Heart right ventricle (tissue), 16 donors: ENCODE data around the gene CEP20. TPM values are rescaled to one million over a fixed set of nuclear protein-coding genes. Genes with fewer than 3 reads are reported as not detected.
A peak's percentile ranks its signal among the peaks of the same experiment; 100 is the strongest.

Experiments used
- ATAC-seq, 8 donors: fragments of 200-7000 bp; cut with Tn5 transposase; one replicate each; pipeline ENCODE4 v1.9.1; 2020; ENCODE audit warnings: mild to moderate bottlenecking in 8 of 8, moderate library complexity in 8 of 8, moderate number of reproducible peaks in 1 of 8
- DNase-seq, 2 donors: peaks; one replicate each; pipeline ENCODE4 v3.0.0-alpha.2; 2020
- H3K27ac ChIP-seq, 10 donors: fragments of 200-600 bp; sonication (generic) in 2 of 10; one replicate each; pipeline versions ENCODE4 v1.5.0 to v1.8.0; 2020 to 2022; ENCODE audit warnings: mild to moderate bottlenecking in 3 of 10
- H3K27me3 ChIP-seq, 7 donors: fragments of 200-600 bp; one replicate each; pipeline ENCODE4 v1.8.0; 2021 to 2022; ENCODE audit warnings: mild to moderate bottlenecking in 2 of 7
- H3K36me3 ChIP-seq, 9 donors: fragments of 200-600 bp; sonication (generic) in 1 of 9; one replicate each; pipeline versions ENCODE4 v1.5.0 to v1.8.0; 2020 to 2022; ENCODE audit warnings: mild to moderate bottlenecking in 2 of 9
- H3K4me1 ChIP-seq, 9 donors: fragments of 200-600 bp; sonication (generic) in 1 of 9; one replicate each; pipeline versions ENCODE4 v1.5.0 to v1.8.0; 2020 to 2022; ENCODE audit warnings: mild to moderate bottlenecking in 4 of 9
- H3K4me3 ChIP-seq, 10 donors: fragments of 200-600 bp; sonication (generic) in 2 of 10; one replicate each; pipeline versions ENCODE4 v1.5.0 to v1.8.0; 2020 to 2022; ENCODE audit warnings: mild to moderate bottlenecking in 7 of 10, moderate library complexity in 2 of 10
- H3K9me3 ChIP-seq, 11 donors: fragments of 200-600 bp in 10 of 11; sonication (generic) in 2 of 11; one replicate each; pipeline versions ENCODE4 v1.5.0 to v1.8.0; 2013 to 2022; ENCODE audit warnings: mild to moderate bottlenecking in 2 of 11, control low read depth in 1 of 11, moderate library complexity in 1 of 11
- WGBS, 2 donors: extraction: QIAGEN DNeasy Blood & Tissue Kit; methylation state at CpG; one replicate each; pipeline ENCODE4 v1.1.7; 2013; ENCODE audit warnings: inconsistent platforms in 1 of 2; 5-methylcytosine and 5-hydroxymethylcytosine counted together
- intact Hi-C, 10 donors: fragments of 100-400 bp; cut with DNase I; formaldehyde crosslinking; loops; one replicate each; pipeline versions ENCODE4 v1.11.1 to v1.14.2; 2022
- polyA plus RNA-seq, 2 donors: library from polyadenylated mRNA; stranded (reverse); fragments of 200-250 nt; gene quantifications; one replicate each; pipeline ENCODE4 v1.2.3, GENCODE V29; 2013
- total RNA-seq, 10 donors: library from RNA; stranded (reverse); fragmentation: NEBNext Ultra II Directional in 3 of 10; extraction: Animal tissue kit (Norgen Biotek cat#: 25700) in 3 of 10; gene quantifications; one replicate each; pipeline versions ENCODE4 v1.2.1 to v1.2.4, GENCODE V29; 2021 to 2023
- TF ChIP-seq, protein P1 (sequence below), 9 donors: fragments of 200-600 bp; sonication (generic) in 2 of 9; IDR thresholded peaks; one replicate each; pipeline versions ENCODE4 v1.5.0 to v1.8.0; 2021 to 2022; ENCODE audit warnings: antibody characterized with exemption in 9 of 9, mild to moderate bottlenecking in 5 of 9, moderate library complexity in 1 of 9
- donor health status: Arrhythmogenic right ventricular cardiomyopathy.
- donor health status: ischemic (EF 13 %, LVEDD 7.1; RV severe dilation, severe dysfunction).
- donor health status: healthy with polysubstance abuse.
- donor health status: DM: no; HTN: yes; CAD: no.
- donor health status: DM: no; HTN: no; CAD: no.
- donor health status: ischemic (EF 25% LVEDD 6.9; RV normal size, moderate dysfunction).
- donor health status: ischemic (EF 25% LVEDD 5.7; RV mildly dilated, moderate dysfunction).
- donor health status: healthy.
- donor health status: DM: yes; HTN: yes; CAD: no.
- donor health status: Ischemic cardiomyopathy.
- donor health status: ischemic (EF 35%, LVEDD 5.7; RV mildly dilated, moderate dysfunction).
- donor health status: nonischemic (EF 11% LVEDD 7.7; RV severe dilation, severe dysfunction).
- donor health status: DM: yes; HTN: yes; CAD: no.
- donor health status: PGD.
- donor health status: ischemic (EF 29% LVEDD 5.4; RV normal size, mild dysfunction).
- donor health status: nonischemic (EF 23%, LVEDD 6.1; RV moderate dilation, normal function).

Gene CEP20
- total and polyA plus RNA-seq, 12 donors: 14.8 to 42.6 (median 32.1) TPM

DNA sequence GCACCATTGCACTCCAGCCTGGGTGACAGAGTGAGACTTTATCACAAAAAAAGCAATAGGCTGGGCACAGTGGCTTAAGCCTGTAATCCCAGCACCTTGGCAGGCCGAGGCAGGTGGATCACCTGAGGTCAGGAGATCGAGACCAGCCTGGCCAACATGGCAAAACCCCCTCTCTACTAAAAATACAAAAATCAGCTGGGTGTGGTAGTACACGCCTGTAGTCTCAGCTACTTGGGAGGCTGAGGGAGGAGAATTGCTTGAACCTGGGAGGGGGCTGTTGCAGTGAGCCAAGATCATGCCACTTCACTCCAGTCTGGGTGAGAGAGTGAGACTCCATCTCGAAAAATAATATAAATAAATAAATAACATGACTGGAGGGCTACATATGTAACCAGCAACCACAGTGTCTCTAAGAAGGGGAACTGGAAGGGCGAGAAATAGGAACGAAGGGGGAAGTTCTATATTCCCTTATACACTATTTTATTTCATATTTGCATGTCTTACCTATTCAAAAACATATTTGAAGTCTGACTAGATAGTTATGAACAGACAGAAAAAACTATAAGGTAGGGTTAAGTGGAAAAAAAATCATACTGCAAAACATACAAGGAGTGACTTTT is 57.5 kb downstream of the CEP20 start:
- no peak for ATAC-seq
- 82 to 86% methylated on average over 6 of the region's 6 CpGs for WGBS, 2 donors
- Histone ChIP-seq H3K4me3 (no peak overlapping the region), H3K36me3 (no peaks in the 10 kb centered on the region), H3K9me3 (no peaks in the 10 kb centered on the region), H3K4me1 (peaks cover 0 to 6% (median 0%) of the 10 kb centered on the region in 9 donors), H3K27me3 (peaks cover 0 to 19% (median 0%) of the 10 kb centered on the region in 7 donors), H3K27ac (no peak overlapping the region)
- TF ChIP-seq, protein P1, sequence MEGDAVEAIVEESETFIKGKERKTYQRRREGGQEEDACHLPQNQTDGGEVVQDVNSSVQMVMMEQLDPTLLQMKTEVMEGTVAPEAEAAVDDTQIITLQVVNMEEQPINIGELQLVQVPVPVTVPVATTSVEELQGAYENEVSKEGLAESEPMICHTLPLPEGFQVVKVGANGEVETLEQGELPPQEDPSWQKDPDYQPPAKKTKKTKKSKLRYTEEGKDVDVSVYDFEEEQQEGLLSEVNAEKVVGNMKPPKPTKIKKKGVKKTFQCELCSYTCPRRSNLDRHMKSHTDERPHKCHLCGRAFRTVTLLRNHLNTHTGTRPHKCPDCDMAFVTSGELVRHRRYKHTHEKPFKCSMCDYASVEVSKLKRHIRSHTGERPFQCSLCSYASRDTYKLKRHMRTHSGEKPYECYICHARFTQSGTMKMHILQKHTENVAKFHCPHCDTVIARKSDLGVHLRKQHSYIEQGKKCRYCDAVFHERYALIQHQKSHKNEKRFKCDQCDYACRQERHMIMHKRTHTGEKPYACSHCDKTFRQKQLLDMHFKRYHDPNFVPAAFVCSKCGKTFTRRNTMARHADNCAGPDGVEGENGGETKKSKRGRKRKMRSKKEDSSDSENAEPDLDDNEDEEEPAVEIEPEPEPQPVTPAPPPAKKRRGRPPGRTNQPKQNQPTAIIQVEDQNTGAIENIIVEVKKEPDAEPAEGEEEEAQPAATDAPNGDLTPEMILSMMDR (IDR thresholded peaks at IDR 0.05): no peak
- intact Hi-C loops: no loop called here
- DNase-seq: no peak

DNA sequence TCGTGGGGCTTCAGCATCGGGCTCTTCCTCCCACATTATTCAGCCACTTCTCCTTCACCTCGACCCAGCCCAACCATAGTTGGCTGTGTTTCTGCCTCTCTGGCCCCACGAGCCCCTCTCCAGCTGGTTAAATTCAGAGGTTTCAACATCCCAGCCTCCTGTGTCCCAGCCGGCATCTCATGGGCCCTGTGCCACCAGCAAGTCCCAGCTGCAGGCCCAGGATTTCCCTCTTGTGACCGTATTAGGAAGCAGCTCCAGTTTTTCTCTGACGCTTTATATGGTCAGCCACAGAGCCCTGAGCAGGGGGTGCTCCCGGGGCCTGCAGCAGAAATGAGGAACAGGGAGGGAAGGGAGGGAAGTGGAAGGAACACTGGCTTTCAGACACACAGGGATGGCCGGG is 58.9 kb downstream of the CEP20 start:
- H3K27ac ChIP-seq: no peak overlapping the region
- TF ChIP-seq, protein P1 (IDR thresholded peaks at IDR 0.05): no peak
- H3K4me1 ChIP-seq: peaks cover 0 to 6% (median 0%) of the 10 kb centered on the region in 9 donors
- peaks cover 0 to 22% (median 0%) of the 10 kb centered on the region in 7 donors for H3K27me3 ChIP-seq
- ATAC-seq (peak; percentile 61 to 89 (median 82)), DNase-seq (peak; percentile 47 to 48)
- intact Hi-C loops: loop anchor here in 2 of 10 donors (10.0 kb wide), 2 partner anchors 55 to 65 kb away; no protein-coding TSS in a partner anchor
- WGBS, 2 donors: 31 to 35% methylated on average over 9 of the region's 9 CpGs
- no peaks in the 10 kb centered on the region for H3K9me3 ChIP-seq
- no peak overlapping the region for H3K4me3 ChIP-seq
- H3K36me3 ChIP-seq: no peaks in the 10 kb centered on the region

DNA sequence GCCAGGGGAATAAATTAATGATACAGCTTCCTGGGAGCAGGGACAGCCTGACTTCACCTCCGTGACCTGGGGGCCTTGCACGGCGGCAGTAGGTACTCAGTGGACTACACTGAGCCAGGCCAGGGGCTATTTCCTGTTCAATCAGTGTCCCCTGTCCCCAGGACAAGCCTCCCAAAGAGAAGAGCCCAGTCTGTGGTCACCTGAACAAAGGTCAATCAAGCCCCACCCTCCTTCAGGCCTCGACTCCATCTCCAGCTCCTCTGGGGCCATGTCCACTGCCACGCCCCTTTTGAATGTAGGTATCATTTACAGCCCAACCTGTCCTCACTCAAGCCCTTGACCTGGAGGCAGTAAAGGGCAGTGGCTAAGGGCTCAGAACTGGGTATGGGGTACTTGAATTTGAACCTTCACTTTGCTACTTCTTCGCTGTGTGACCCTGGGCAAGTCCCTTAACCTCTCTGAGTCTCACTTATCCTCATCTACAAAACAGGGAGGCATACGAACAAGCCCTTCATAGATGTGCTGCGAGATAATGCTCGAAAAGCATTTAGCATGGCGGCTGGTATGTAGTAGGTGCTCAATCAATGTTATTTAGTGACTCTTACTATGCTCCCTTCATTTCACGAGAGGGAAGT is 60.6 kb downstream of the CEP20 start:
- intact Hi-C loops: loop anchor here in 2 of 10 donors (10.0 kb wide), 2 partner anchors 53 to 63 kb away; no protein-coding TSS in a partner anchor
- no peak overlapping the region for H3K27ac ChIP-seq
- H3K4me3 ChIP-seq: no peak overlapping the region
- no peak for ATAC-seq
- DNase-seq: no peak
- 89 to 92% methylated on average over 11 of the region's 11 CpGs for WGBS, 2 donors
- H3K27me3 ChIP-seq: peaks cover 0 to 29% (median 0%) of the 10 kb centered on the region in 7 donors
- no peaks in the 10 kb centered on the region for H3K9me3 ChIP-seq
- no peaks in the 10 kb centered on the region for H3K4me1 ChIP-seq
- H3K36me3 ChIP-seq: no peaks in the 10 kb centered on the region
- TF ChIP-seq, protein P1 (IDR thresholded peaks at IDR 0.05): no peak

DNA sequence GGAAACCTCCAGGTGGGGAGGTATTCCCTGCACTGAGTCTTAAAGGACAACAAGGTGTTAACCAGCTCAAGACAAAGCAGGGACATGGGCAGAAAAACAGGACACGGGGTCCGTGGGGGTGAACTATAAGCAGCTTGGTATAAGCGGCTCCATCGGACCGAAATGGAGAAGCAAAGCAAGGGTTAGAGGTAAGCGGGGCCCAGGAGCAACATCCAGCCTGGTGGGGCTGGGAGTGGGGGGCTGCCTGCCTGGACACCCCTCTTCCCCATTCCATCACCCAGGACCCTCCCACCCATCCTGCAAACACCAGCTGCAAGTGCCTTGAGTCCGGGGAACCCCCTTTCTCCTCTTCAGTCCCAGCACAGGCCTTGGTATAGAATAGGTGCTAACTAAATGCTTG is 61.1 kb downstream of the CEP20 start:
- peaks cover 0 to 34% (median 0%) of the 10 kb centered on the region in 7 donors for H3K27me3 ChIP-seq
- ATAC-seq (no peak), DNase-seq (no peak)
- no peaks in the 10 kb centered on the region for H3K9me3 ChIP-seq
- no peaks in the 10 kb centered on the region for H3K4me1 ChIP-seq
- 89 to 94% methylated on average over 7 of the region's 7 CpGs for WGBS, 2 donors
- TF ChIP-seq, protein P1 (IDR thresholded peaks at IDR 0.05): no peak
- H3K27ac ChIP-seq: no peak overlapping the region
- H3K36me3 ChIP-seq: no peaks in the 10 kb centered on the region
- intact Hi-C loops: loop anchor here in 2 of 10 donors (10.0 kb wide), 2 partner anchors 52 to 62 kb away; no protein-coding TSS in a partner anchor
- H3K4me3 ChIP-seq: no peak overlapping the region
